K562 (cell line): ENCODE measurements around the gene CBX2. TPM values are rescaled to one million over a fixed set of nuclear protein-coding genes. Genes with fewer than 3 reads are reported as not detected.
A peak's percentile ranks its signal among the peaks of the same experiment; 100 is the strongest.

Experiments
- CEBPB ChIP-seq: fragments of 450-650 bp; IDR thresholded peaks from 2 replicates; pipeline ENCODE4 v1.6.1; 2016; ENCODE audit warnings: missing genetic modification characterization, missing compliant biosample characterization
- IRF2 ChIP-seq: sonication (generic); formaldehyde crosslinking; IDR thresholded peaks from 2 replicates; pipeline ENCODE4 v1.8.1; 2022; ENCODE audit warnings: mild to moderate bottlenecking, missing genetic modification reagents
- MEF2D ChIP-seq: conservative IDR thresholded peaks from 2 replicates; pipeline ENCODE4 v1.6.1; 2016; ENCODE audit warnings: low read depth, missing genetic modification characterization, missing compliant biosample characterization
- NR4A1 ChIP-seq, 2 experiments: fragments of 250-450 bp in 1 of 2; fragments of 450-650 bp in 1 of 2; sonication (Bioruptor Pico) in 1 of 2; IDR thresholded peaks; 2 replicates each; pipeline versions ENCODE4 v1.4.0 to v1.6.1; 2016 to 2020; ENCODE audit warnings: mild to moderate bottlenecking in 2 of 2, missing compliant biosample characterization in 1 of 2, missing genetic modification characterization in 1 of 2, moderate library complexity in 1 of 2
- PBX2 ChIP-seq, 2 experiments: IDR thresholded peaks in 1 of 2; conservative IDR thresholded peaks in 1 of 2; 2 replicates each; pipeline ENCODE4 v1.6.1; 2016; ENCODE audit warnings: low read depth in 2 of 2, mild to moderate bottlenecking in 1 of 2, missing compliant biosample characterization in 1 of 2, missing genetic modification characterization in 1 of 2, moderate library complexity in 1 of 2
- PCBP2 ChIP-seq: fragments of 200-400 bp; formaldehyde crosslinking; IDR thresholded peaks from 2 replicates; pipeline ENCODE4 v1.6.1; 2018; ENCODE audit warnings: low read length, low read depth, mild to moderate bottlenecking, moderate library complexity; ENCODE audit not compliant: poor library complexity, severe bottlenecking
- PML ChIP-seq: IDR thresholded peaks from 2 replicates; pipeline ENCODE4 v1.6.1; 2012; ENCODE audit warnings: low read length, inconsistent platforms
- RBFOX2 ChIP-seq: fragments of 200-400 bp; formaldehyde crosslinking; IDR thresholded peaks from 2 replicates; pipeline ENCODE4 v1.6.1; 2017; ENCODE audit warnings: low read depth, mild to moderate bottlenecking, low read length, moderate library complexity
- SIN3A ChIP-seq, 2 experiments: fragments of 150-350 bp in 1 of 2; IDR thresholded peaks; 2 replicates each; pipeline ENCODE4 v1.6.1; 2011 to 2016; ENCODE audit warnings: borderline replicate concordance in 2 of 2, low read depth in 2 of 2, low read length in 2 of 2, mild to moderate bottlenecking in 2 of 2, moderate library complexity in 2 of 2; ENCODE audit not compliant: control insufficient read depth in 1 of 2
- SMARCA4 ChIP-seq: fragments of 450-650 bp; IDR thresholded peaks from 2 replicates; pipeline ENCODE4 v1.6.1; 2016
- ZC3H8 ChIP-seq: fragments of 450-650 bp; IDR thresholded peaks from 2 replicates; pipeline ENCODE4 v1.6.1; 2017
- ZFPM2 ChIP-seq: fragments of 250-450 bp; sonication (Bioruptor Pico); IDR thresholded peaks from 2 replicates; pipeline ENCODE4 v1.5.1; 2022; ENCODE audit warnings: mild to moderate bottlenecking
- ZNF12 ChIP-seq: sonication (generic); formaldehyde crosslinking; IDR thresholded peaks from 2 replicates; pipeline ENCODE4 v1.4.0; 2020; ENCODE audit warnings: mild to moderate bottlenecking, missing genetic modification reagents
- ZNF197 ChIP-seq: fragments of 200-800 bp; sonication (Bioruptor generic); IDR thresholded peaks from 2 replicates; pipeline ENCODE4 v1.6.1; 2016; ENCODE audit warnings: low read depth, missing genetic modification characterization, missing compliant biosample characterization
- ZNF263 ChIP-seq: sonication (generic); formaldehyde crosslinking; IDR thresholded peaks from 2 replicates; pipeline ENCODE4 v1.8.0; 2022; ENCODE audit warnings: mild to moderate bottlenecking, missing genetic modification reagents, borderline replicate concordance
- ZNF347 ChIP-seq: fragments of 450-650 bp; formaldehyde crosslinking; IDR thresholded peaks from 2 replicates; pipeline ENCODE4 v1.4.0; 2020; ENCODE audit warnings: low read depth, mild to moderate bottlenecking, moderate library complexity
- polyA plus RNA-seq, 8 experiments: library from polyadenylated mRNA; depleted of rRNA in 4 of 8; stranded (reverse) in 5 of 8; unstranded in 3 of 8; fragments of >200 nt; fragmentation: Nextera tagmentation in 2 of 8; fragmentation: Illumina TruSeq in 1 of 8; extraction: Ambion mirVana in 2 of 8; extraction: Trizol in 1 of 8; gene quantifications; 2 replicates each; pipeline versions ENCODE4 v1.2.1 to v1.2.3, GENCODE V29; 2011 to 2014; ENCODE audit warnings: inconsistent platforms in 1 of 8, missing spikeins in 1 of 8
- total RNA-seq, 7 experiments: library from RNA; depleted of rRNA in 6 of 7; stranded (reverse); fragments of >200 nt in 6 of 7; fragmentation: Illumina TruSeq in 2 of 7; extraction: Trizol in 2 of 7; gene quantifications; 2 replicates each; pipeline versions ENCODE4 v1.2.1 to v1.2.3, GENCODE V29; 2011 to 2021; ENCODE audit warnings: low replicate concordance in 1 of 7
- TF ChIP-seq, protein P1 (sequence below): fragments of 250-450 bp; sonication (Bioruptor Pico); IDR thresholded peaks from 2 replicates; pipeline ENCODE4 v1.5.0; 2021; ENCODE audit warnings: mild to moderate bottlenecking, borderline replicate concordance

The CBX2 gene
- total and polyA plus RNA-seq, 9 of the 15 experiments (the other 6 are each of a cell fraction or from before 2014, with no cell fraction given) = 0.66 to 26.9 (median 13.9) TPM

- TF ChIP-seq PBX2 (CRISPR knock-in tag; IDR thresholded peaks at IDR 0.05; ENCODE audit: low read depth) (peak; percentile 63), PBX2 (tag; conservative IDR thresholded peaks at IDR 0.05; ENCODE audit: low read depth) (peak; percentile 85), PCBP2 (no peak), IRF2 (no peak), ZNF263 (CRISPR knock-in tag) (no peak; the same call in 1 of the 2 replicates), SIN3A (IDR thresholded peaks at IDR 0.05; ENCODE audit: borderline replicate concordance in 2 of 2, control insufficient read depth in 1 of 2, low read depth in 2 of 2, low read length in 2 of 2) (no peak; a peak in 1 of 4 replicates), PML (no peak; the same call in 1 of the 2 replicates), ZNF12 (CRISPR knock-in tag) (no peak), ZNF197 (CRISPR knock-in tag) (no peak), ZNF347 (no peak), NR4A1 (CRISPR knock-in tag; IDR thresholded peaks at IDR 0.05) (no peak; the same call in 1 of the 2 replicates), NR4A1 (tag; IDR thresholded peaks at IDR 0.05) (no peak), CEBPB (tag) (no peak), ZC3H8 (no peak), SMARCA4 (no peak), ZFPM2 (CRISPR knock-in tag) (no peak), RBFOX2 (peak; percentile 85), MEF2D (no peak)
- TF ChIP-seq, protein P1, sequence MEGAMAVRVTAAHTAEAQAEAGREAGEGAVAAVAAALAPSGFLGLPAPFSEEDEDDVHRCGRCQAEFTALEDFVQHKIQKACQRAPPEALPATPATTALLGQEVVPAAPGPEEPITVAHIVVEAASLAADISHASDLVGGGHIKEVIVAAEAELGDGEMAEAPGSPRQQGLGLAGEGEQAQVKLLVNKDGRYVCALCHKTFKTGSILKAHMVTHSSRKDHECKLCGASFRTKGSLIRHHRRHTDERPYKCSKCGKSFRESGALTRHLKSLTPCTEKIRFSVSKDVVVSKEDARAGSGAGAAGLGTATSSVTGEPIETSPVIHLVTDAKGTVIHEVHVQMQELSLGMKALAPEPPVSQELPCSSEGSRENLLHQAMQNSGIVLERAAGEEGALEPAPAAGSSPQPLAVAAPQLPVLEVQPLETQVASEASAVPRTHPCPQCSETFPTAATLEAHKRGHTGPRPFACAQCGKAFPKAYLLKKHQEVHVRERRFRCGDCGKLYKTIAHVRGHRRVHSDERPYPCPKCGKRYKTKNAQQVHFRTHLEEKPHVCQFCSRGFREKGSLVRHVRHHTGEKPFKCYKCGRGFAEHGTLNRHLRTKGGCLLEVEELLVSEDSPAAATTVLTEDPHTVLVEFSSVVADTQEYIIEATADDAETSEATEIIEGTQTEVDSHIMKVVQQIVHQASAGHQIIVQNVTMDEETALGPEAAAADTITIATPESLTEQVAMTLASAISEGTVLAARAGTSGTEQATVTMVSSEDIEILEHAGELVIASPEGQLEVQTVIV (CRISPR knock-in tag) = no peak
Observed at GRCh38 chr17:79796763-79797491, 19.0 kb downstream of the CBX2 start, which contains the start of gene CBX8 (continued).
